Stimulated activated CD8-positive, alpha-beta memory T cell treated with anti-CD3 and anti-CD28 coated beads, Interleukin-12 subunit alpha, Interleukin-12 subunit beta, amount 100 ng/mL, for 4 hours (primary cell): ENCODE results near the gene HOXC13.

ENCODE experiments used
- DNase-seq: peaks from one replicate; pipeline ENCODE4 v3.0.0-alpha.2; 2020; ENCODE audit warnings: low read depth

The HOXC13 gene

GRCh38 chr12:53995378-53996239, 57.0 kb downstream of the HOXC13 start:
- no peak for DNase-seq
